ENCODE measurements around the gene STK38. TPM values are rescaled to one million over a fixed set of nuclear protein-coding genes. Genes with fewer than 3 reads are reported as not detected.

STK38 gene
- total RNA-seq, 2 experiments from 2014 or later: 22.9 to 23.4 TPM

DNA sequence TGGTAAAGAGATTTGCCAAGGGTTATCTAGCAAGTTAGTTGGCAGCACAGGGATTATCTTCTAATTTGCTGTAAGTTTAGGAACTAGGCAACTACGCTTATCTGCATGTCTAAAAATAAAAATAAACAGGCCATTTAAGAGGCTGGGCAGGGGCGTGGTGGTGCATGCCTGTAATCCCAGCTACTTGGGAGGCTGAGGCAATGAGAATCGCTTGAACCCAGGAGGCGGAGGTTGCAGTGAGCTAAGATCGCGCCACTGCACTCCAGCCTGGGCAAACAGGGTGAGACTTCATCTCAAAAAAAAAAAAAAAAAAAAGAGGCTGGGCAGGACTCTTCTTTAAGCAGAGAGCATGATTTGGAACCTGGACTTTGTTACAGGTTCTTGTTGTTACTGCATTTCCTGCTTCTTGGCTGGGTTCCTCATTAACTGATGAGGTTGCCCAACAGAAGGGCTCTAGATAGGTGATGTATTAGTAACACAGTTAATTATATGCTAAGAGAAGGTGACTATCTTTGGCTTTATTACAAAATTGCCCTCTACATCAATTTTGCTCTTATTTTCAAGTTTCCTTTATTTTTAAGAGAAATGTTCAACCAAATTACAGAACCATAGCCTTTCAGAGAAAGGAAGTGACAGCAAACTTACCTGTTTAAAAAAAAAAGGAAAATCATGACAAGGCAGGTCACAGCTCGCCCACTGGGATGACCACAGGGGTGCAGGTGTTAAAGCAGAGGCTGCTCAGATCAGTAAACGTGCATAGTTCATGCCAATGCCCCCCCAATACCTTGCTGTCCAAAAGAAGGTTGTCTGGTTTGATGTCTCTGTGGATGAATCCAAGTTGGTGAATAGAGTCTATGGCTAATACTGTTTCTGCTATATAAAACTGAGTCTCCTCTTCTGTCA, 32.5 kb downstream of the STK38 start:
- DNase-seq (peak; percentile 52), ATAC-seq (peak; percentile 70)
- H3K9me3 Mint-ChIP-seq: no peaks in the 10 kb centered on the region
- POLR2A ChIA-PET: no interaction called here
- CTCF ChIA-PET: interaction anchor here (2.5 kb wide), 1 partner anchor 12 kb away, joined by 11 read pairs; no protein-coding TSS in a partner anchor
- TF ChIP-seq, protein P1, sequence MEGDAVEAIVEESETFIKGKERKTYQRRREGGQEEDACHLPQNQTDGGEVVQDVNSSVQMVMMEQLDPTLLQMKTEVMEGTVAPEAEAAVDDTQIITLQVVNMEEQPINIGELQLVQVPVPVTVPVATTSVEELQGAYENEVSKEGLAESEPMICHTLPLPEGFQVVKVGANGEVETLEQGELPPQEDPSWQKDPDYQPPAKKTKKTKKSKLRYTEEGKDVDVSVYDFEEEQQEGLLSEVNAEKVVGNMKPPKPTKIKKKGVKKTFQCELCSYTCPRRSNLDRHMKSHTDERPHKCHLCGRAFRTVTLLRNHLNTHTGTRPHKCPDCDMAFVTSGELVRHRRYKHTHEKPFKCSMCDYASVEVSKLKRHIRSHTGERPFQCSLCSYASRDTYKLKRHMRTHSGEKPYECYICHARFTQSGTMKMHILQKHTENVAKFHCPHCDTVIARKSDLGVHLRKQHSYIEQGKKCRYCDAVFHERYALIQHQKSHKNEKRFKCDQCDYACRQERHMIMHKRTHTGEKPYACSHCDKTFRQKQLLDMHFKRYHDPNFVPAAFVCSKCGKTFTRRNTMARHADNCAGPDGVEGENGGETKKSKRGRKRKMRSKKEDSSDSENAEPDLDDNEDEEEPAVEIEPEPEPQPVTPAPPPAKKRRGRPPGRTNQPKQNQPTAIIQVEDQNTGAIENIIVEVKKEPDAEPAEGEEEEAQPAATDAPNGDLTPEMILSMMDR (IDR thresholded peaks at IDR 0.05): no peak
- H3K4me3 Mint-ChIP-seq: no peak overlapping the region
- H3K27me3 Mint-ChIP-seq: no peaks in the 10 kb centered on the region
- intact Hi-C loops (cut with micrococcal nuclease): no loop called here
- peak overlapping the region; percentile 58 for H3K27ac Mint-ChIP-seq
- H3K4me1 Mint-ChIP-seq (ENCODE audit: low read depth): peaks cover 47% of the 10 kb centered on the region
- H3K36me3 Mint-ChIP-seq (ENCODE audit: low read depth): peaks cover 50% of the 10 kb centered on the region

DNA sequence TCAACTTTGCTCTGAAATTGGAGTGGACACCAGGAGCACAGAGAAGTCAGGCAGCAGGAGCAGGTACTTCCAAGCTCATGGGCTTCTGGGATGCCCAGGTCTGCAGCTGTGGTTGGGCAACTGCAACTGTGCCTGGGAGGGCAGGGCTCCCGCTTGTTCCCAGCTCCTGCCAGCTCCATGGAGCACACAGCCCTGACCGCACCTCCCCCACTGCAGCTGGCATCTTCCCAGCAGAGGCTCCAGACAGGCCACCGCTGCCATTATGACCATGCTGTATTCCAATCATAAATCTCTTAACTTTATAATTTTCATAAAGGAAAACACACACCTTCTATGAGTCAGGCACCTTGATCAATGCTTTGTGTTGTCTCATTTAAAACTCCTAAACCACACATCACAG, 36.9 kb downstream of the STK38 start:
- Mint-ChIP-seq H3K4me1 (ENCODE audit: low read depth) (peaks cover 29% of the 10 kb centered on the region), H3K4me3 (no peak overlapping the region), H3K36me3 (ENCODE audit: low read depth) (peaks cover 48% of the 10 kb centered on the region), H3K9me3 (no peaks in the 10 kb centered on the region), H3K27me3 (no peaks in the 10 kb centered on the region), H3K27ac (no peak overlapping the region)
- ATAC-seq (no peak), DNase-seq (no peak)
- POLR2A ChIA-PET: interaction anchor here (1.1 to 1.2 kb wide), 2 partner anchors 9 to 26 kb away, joined by 3 read pairs; no protein-coding TSS in a partner anchor
- CTCF ChIA-PET: interaction anchor here (1.0 kb wide), 1 partner anchor 11 kb away, joined by 3 read pairs; no protein-coding TSS in a partner anchor
- TF ChIP-seq, protein P1 (IDR thresholded peaks at IDR 0.05): no peak
- intact Hi-C loops (cut with micrococcal nuclease): no loop called here

DNA sequence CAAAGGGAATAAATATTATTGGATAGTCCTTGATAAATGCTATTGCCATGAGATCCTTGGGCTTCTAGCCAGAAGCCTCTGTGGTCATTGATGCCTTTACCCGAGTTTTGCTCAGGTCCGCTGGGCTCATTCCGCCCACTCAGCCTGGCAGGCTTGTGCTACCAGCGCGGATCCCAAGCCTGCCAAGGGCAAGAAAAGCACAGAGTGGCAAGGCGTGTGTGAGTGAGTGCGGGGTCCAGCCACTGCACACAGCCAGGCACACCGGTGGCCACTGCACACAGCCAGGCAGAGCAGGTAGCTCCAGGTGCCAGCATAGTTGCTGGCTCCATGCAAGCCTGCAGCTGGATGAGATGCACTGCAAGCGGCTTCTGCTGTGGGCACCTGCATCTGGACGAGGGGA, 38.7 kb downstream of the STK38 start:
- no peak overlapping the region for H3K27ac Mint-ChIP-seq

GRCh38 chr6:36506611-36507010, 40.7 kb downstream of the STK38 start:
- ChIA-PET POLR2A (no interaction called here), CTCF (interaction anchor here (1.1 kb wide), 1 partner anchor 12 kb away, joined by 3 read pairs; no protein-coding TSS in a partner anchor)
- DNase-seq: no peak
- no peaks in the 10 kb centered on the region for H3K27me3 Mint-ChIP-seq
- intact Hi-C loops (cut with micrococcal nuclease): no loop called here
- peaks cover 25% of the 10 kb centered on the region for H3K4me1 Mint-ChIP-seq (ENCODE audit: low read depth)
- peak overlapping the region; percentile 78 for H3K27ac Mint-ChIP-seq
- no peaks in the 10 kb centered on the region for H3K9me3 Mint-ChIP-seq
- peaks cover 36% of the 10 kb centered on the region for H3K36me3 Mint-ChIP-seq (ENCODE audit: low read depth)
- TF ChIP-seq, protein P1 (IDR thresholded peaks at IDR 0.05): no peak
- no peak overlapping the region for H3K4me3 Mint-ChIP-seq
- no peak for ATAC-seq

More for the DNA sequence above, 38.7 kb downstream of the STK38 start:
- no peaks in the 10 kb centered on the region for H3K9me3 Mint-ChIP-seq
- no peaks in the 10 kb centered on the region for H3K27me3 Mint-ChIP-seq
- intact Hi-C loops (cut with micrococcal nuclease): no loop called here
- ChIA-PET CTCF (interaction anchor here (1.3 to 1.4 kb wide), 2 partner anchors 10 to 15 kb away, joined by 3 to 4 read pairs; no protein-coding TSS in a partner anchor), POLR2A (interaction anchor here (0.9 kb wide), 1 partner anchor 11 kb away, joined by 3 read pairs; no protein-coding TSS in a partner anchor)
- DNase-seq: no peak
- TF ChIP-seq, protein P1 (IDR thresholded peaks at IDR 0.05): no peak
- no peak overlapping the region for H3K4me3 Mint-ChIP-seq
- no peak for ATAC-seq
- peaks cover 28% of the 10 kb centered on the region for H3K4me1 Mint-ChIP-seq (ENCODE audit: low read depth)
- peaks cover 42% of the 10 kb centered on the region for H3K36me3 Mint-ChIP-seq (ENCODE audit: low read depth)
